Stimulated activated naive CD8-positive, alpha-beta T cell treated with anti-CD3 and anti-CD28 coated beads, Interleukin-15, Interleukin-2, amounts not matched to agents 100 ng/mL and 50 ng/mL, for 24 hours (primary cell): ENCODE measurements around the gene TGFBR3L.
"Not testable (repeated sequence)": the region's sequence is repeated elsewhere in the genome, so short reads cannot be mapped to it uniquely, and the experiment has no call there.

Source experiments
- H3K27ac Mint-ChIP-seq: one replicate; pipeline ENCODE4 v1.8.0; 2021; ENCODE audit warnings: mild to moderate bottlenecking, mixed read lengths
- H3K27me3 Mint-ChIP-seq: one replicate; pipeline ENCODE4 v1.8.0; 2021; ENCODE audit warnings: mixed read lengths
- H3K36me3 Mint-ChIP-seq: one replicate; pipeline ENCODE4 v1.8.0; 2021; ENCODE audit warnings: low read depth, mixed read lengths
- H3K4me1 Mint-ChIP-seq: one replicate; pipeline ENCODE4 v1.8.0; 2021; ENCODE audit warnings: low read depth, mixed read lengths
- H3K4me3 Mint-ChIP-seq: one replicate; pipeline ENCODE4 v1.8.0; 2021; ENCODE audit warnings: mild to moderate bottlenecking, mixed read lengths
- H3K9me3 Mint-ChIP-seq: one replicate; pipeline ENCODE4 v1.8.0; 2021; ENCODE audit warnings: mixed read lengths

Gene TGFBR3L

DNA sequence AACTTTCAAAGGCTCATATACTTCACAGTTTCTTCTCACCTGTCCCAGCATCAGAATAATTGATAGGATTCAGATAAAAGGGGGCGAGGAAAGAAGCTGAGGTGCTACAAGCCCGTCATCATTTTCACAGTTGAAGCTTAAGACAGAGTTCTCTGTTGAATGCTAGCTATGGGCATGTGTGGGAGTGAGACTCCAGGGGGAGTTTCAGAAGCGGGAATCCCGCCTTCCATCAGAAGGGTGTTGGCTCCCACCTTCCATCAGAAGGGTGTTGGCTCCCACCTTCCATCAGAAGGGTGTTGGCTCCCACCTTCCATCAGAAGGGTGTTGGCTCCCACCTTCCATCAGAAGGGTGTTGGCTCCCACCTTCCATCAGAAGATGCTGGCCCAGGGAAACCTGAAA, 46.5 kb downstream of the TGFBR3L start:
- H3K4me1 Mint-ChIP-seq, H3K27me3 Mint-ChIP-seq, H3K4me3 Mint-ChIP-seq, H3K27ac Mint-ChIP-seq, H3K9me3 Mint-ChIP-seq: not testable (repeated sequence)
- peaks cover 38% of the 10 kb centered on the region for H3K36me3 Mint-ChIP-seq

DNA sequence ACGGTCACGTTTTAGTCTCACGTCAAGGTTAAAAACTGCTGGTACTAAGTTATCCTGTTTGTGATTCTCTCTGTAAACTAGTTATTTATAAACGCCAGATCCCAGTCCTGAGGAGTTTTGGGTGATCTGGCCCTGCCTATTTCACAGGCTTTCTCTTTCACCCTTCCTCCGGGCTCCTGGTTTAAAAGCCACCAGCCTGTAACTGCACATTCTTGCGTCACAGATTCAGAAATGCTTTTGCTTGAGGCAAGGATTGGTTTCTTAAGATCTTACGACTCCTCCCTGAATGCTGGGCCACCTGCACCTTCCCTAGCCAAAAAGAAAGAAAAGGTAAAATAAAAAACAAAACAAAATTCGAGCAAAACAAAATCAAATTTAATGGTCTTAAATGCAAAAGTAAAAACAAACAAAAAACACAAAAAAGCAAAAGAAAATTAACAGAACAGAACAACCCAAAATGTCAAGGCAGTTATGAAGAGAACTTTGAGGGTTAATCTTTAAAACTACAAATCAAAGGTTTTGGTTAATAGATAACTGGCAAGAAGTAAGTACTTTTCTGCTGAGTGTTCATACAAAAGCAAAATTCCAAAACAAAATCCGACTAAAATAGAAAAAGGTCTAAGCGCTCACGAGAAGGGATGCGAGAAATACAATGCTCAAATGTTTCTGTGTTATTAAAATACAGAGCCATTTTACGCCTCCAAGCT, 47.4 kb downstream of the TGFBR3L start:
- peaks cover 43% of the 10 kb centered on the region for H3K36me3 Mint-ChIP-seq
- H3K4me1 Mint-ChIP-seq: peaks cover 7% of the 10 kb centered on the region
- H3K9me3 Mint-ChIP-seq: no peaks in the 10 kb centered on the region
- H3K27me3 Mint-ChIP-seq: no peaks in the 10 kb centered on the region
- no peak overlapping the region for H3K4me3 Mint-ChIP-seq
- no peak overlapping the region for H3K27ac Mint-ChIP-seq

DNA sequence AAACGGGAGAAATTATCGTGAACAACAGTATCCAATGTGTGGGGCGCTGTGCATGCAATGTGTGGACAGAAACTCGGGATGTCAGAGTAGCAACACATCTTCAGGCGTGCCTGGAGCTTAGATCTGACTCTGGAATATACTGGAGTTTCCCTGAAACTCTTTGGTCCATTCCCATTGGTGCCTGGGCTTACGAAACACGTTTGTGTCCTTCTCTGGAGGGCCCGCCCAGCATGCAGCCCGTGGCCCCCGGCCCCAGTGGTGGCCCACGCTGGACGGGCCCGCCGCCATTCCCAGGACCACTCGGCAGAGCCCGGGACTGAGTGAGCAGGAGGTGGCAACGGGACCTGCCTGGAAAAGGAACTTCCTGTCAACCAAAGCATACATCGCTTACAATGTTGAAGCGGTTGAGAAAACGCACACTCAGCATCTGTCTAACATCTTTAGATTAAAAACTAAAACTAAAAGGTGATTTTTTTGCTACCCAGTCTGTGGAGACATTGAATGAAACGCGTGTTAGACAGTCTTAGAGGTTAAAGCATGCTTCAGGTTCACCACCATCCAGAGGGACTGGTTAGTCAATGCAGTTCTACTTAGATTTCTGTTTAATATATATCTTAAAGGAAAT, 48.1 kb downstream of the TGFBR3L start:
- peaks cover 50% of the 10 kb centered on the region for H3K36me3 Mint-ChIP-seq

DNA sequence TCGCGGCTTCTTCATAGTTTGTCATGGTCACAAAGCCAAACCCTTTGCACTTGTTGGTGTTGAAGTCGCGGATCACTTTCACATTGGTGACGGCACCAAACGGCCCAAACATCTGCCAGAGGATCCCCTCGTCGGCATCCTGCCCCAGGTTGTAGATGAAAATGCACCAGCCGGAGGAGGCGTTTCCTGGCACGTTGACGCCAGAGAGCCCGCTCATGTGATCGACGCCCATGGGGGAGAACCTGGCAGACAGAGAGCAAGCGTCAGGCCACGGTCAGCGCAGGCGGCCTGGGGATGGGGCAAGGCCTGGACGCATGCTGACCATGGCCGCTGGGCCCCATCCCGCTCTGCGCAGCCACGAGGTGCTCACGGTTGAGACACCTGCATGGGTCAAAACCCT, 48.9 kb downstream of the TGFBR3L start:
- Mint-ChIP-seq H3K4me1 (peaks cover 7% of the 10 kb centered on the region), H3K4me3 (no peak overlapping the region), H3K9me3 (no peaks in the 10 kb centered on the region), H3K36me3 (peaks cover 47% of the 10 kb centered on the region), H3K27me3 (no peaks in the 10 kb centered on the region), H3K27ac (no peak overlapping the region)

More for the DNA sequence above, 48.1 kb downstream of the TGFBR3L start:
- Mint-ChIP-seq H3K27me3 (no peaks in the 10 kb centered on the region), H3K4me1 (peaks cover 7% of the 10 kb centered on the region), H3K4me3 (no peak overlapping the region), H3K9me3 (no peaks in the 10 kb centered on the region), H3K27ac (no peak overlapping the region)

DNA sequence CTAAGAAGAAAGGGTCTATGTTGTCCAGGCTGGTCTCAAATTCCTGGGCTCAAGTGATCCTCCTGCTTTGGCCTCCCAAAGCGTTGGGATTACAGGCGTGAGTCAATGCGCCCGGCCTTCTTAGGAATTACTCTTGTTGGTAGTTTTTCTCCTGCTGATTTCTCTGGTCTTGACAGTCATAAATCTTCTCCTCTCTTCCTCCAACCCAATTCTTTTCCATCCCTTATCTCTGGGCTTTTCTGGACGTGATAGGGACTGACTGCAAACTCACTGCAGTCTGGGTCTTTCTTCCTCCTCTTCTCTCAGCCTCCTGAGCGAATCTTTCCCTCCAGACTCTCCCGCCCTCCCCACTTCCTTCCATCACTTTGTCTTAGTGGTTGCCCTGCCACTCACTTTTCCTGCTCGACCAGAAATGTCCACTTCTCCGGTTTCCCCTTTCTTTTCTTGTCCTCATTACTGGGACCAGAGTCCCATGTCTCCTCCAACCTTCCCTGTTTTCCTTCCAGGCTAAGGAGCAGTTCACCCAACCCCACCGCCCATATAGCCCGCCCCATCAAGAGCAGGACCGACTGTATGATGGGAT, 50.7 kb downstream of the TGFBR3L start:
- H3K9me3 Mint-ChIP-seq: no peaks in the 10 kb centered on the region
- H3K4me3 Mint-ChIP-seq: no peak overlapping the region
- no peaks in the 10 kb centered on the region for H3K27me3 Mint-ChIP-seq
- H3K4me1 Mint-ChIP-seq: no peaks in the 10 kb centered on the region
- peaks cover 41% of the 10 kb centered on the region for H3K36me3 Mint-ChIP-seq
- peak overlapping the region; percentile 55 for H3K27ac Mint-ChIP-seq

DNA sequence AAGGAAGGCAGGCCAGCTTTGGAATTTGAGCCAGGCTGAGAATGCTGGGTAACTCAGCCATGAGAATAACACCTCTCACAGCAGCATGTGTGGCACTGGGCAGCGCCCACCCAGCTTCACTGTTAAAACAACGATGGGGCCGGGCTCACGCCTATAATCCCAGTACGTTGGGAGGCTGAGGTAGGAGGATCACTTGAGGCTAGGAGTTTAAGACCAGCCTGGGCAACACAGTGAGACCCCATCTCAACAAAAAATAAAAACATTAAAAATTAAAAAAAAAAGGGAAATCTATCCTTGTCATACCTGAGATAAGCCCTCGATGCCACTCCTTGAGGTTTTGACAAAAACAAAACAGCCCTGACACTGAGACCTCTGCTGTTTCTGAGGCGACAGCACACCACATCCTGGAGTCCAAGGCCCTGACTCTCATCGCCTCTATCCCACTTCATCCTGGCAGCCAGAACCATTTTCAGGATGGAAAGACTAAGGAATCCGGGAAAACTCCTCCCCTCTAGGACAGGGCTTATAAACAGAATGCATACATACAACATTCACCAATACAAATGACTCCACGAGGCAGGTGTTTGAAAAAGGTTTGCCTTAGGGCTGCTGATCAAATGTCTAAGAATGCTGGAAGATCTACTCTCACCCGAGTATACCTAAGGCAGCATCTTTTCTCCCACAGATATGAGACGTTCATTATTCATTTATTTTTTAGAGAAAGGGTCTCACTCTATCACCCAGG, 51.5 kb downstream of the TGFBR3L start:
- Mint-ChIP-seq H3K27ac (no peak overlapping the region), H3K36me3 (peaks cover 39% of the 10 kb centered on the region)

DNA sequence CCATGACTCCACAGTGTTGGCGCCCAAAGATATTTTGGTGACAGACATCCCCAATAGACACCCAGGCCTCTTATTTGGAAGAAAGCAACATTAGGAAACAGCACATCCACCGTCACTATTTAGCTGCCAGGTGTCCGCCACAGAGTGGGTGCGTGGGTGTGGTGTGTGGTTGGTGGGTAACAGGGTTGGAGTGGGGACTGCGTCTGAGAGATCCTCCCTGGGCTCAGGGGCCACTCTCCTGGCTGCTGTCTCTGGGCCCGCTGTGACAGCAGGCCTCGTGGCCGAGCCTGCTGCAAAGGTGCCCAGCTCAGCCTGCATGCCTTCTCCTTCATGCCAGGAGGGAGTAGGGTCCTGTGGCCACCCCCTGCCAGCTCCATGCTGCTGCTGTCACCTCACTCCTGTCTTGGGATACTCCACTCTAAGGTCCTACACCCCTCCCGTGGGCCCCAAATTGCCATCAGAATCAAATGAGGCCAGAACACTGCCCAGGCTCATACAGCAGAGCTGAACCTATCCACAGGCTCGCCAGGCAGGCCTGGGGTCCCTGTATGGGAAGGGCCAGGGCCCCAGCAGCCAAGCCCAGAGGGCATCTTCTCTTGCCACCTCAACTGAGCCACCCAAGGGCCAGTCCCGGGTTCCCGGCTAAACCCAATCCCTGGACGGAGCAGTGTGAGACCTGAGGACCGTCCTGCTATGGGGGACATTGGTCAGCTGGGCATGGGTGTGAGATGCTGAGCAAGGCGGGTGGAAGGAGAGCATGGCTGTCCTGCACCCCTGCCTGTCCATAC, 53.6 kb downstream of the TGFBR3L start:
- H3K4me1 Mint-ChIP-seq: no peaks in the 10 kb centered on the region
- no peak overlapping the region for H3K27ac Mint-ChIP-seq
- H3K4me3 Mint-ChIP-seq: no peak overlapping the region
- peaks cover 30% of the 10 kb centered on the region for H3K36me3 Mint-ChIP-seq
- no peaks in the 10 kb centered on the region for H3K27me3 Mint-ChIP-seq
- H3K9me3 Mint-ChIP-seq: no peaks in the 10 kb centered on the region

More for the DNA sequence above, 51.5 kb downstream of the TGFBR3L start:
- no peaks in the 10 kb centered on the region for H3K9me3 Mint-ChIP-seq
- no peaks in the 10 kb centered on the region for H3K4me1 Mint-ChIP-seq
- no peaks in the 10 kb centered on the region for H3K27me3 Mint-ChIP-seq
- H3K4me3 Mint-ChIP-seq: no peak overlapping the region
